Lung (tissue), 12 donors: ENCODE results near the gene MAP2K5. TPM values are rescaled to one million over a fixed set of nuclear protein-coding genes. Genes with fewer than 3 reads are reported as not detected.

Experiments used
- ATAC-seq: fragments of 200-7000 bp; cut with Tn5 transposase; one replicate; pipeline ENCODE4 v1.9.1; 2020; ENCODE audit warnings: moderate number of reproducible peaks; ENCODE audit not compliant: insufficient read depth, low FRiP score
- DNase-seq, 3 donors: peaks; one replicate each; pipeline ENCODE4 v3.0.0-alpha.2; 2013 to 2017
- H3K27ac ChIP-seq, 2 donors: one replicate each; pipeline ENCODE4 v1.5.1; 2013; ENCODE audit warnings: mild to moderate bottlenecking in 2 of 2, moderate library complexity in 2 of 2, control low read depth in 1 of 2, inconsistent platforms in 1 of 2, low read depth in 1 of 2, low read length in 1 of 2
- H3K27me3 ChIP-seq, 3 donors: one replicate each; pipeline ENCODE4 v1.5.1; 2013; ENCODE audit warnings: low read length in 2 of 3; ENCODE audit not compliant: control insufficient read depth in 3 of 3, insufficient read depth in 3 of 3
- H3K36me3 ChIP-seq, 4 donors: one replicate each; pipeline ENCODE4 v1.5.1; 2013; ENCODE audit warnings: low read length in 4 of 4, mild to moderate bottlenecking in 1 of 4, moderate library complexity in 1 of 4; ENCODE audit not compliant: control insufficient read depth in 4 of 4, insufficient read depth in 4 of 4
- H3K4me1 ChIP-seq, 5 donors: one replicate each; pipeline ENCODE4 v1.5.1; 2013; ENCODE audit warnings: low read length in 5 of 5, mild to moderate bottlenecking in 2 of 5, moderate library complexity in 1 of 5; ENCODE audit not compliant: control insufficient read depth in 5 of 5, insufficient read depth in 5 of 5
- H3K4me3 ChIP-seq: one replicate; pipeline ENCODE4 v1.5.1; 2013; ENCODE audit warnings: mild to moderate bottlenecking, control low read depth, moderate library complexity
- H3K9ac ChIP-seq, 2 donors: one replicate each; pipeline ENCODE4 v1.5.1; 2013; ENCODE audit warnings: low read length in 2 of 2, control low read depth in 1 of 2; ENCODE audit not compliant: insufficient read depth in 1 of 2
- H3K9me3 ChIP-seq, 4 donors: one replicate each; pipeline ENCODE4 v1.5.1; 2013; ENCODE audit warnings: low read length in 3 of 4, mild to moderate bottlenecking in 1 of 4, moderate library complexity in 1 of 4; ENCODE audit not compliant: control insufficient read depth in 4 of 4, insufficient read depth in 3 of 4
- CTCF ChIP-seq: IDR thresholded peaks from 2 replicates; pipeline ENCODE4 v1.5.1; 2012; ENCODE audit warnings: mild to moderate bottlenecking; ENCODE audit errors: control extremely low read depth, extremely low read depth
- WGBS, 2 donors: extraction: QIAGEN DNeasy Blood & Tissue Kit; methylation state at CpG; one replicate each; pipeline ENCODE4 v1.1.7; 2013; 5-methylcytosine and 5-hydroxymethylcytosine counted together
- polyA plus RNA-seq, 2 donors: library from polyadenylated mRNA; stranded (reverse); fragments of 200-250 nt; gene quantifications; one replicate each; pipeline ENCODE4 v1.2.1, GENCODE V29; 2013
- total RNA-seq, 2 donors: library from RNA; depleted of rRNA in 1 of 2; stranded (reverse); fragments of >200 nt in 1 of 2; gene quantifications; one replicate each; pipeline ENCODE4 v1.2.1, GENCODE V29; 2014 to 2021
- donor health status: control.
- donor health status: control.
- donor health status: Bipolar disorder and iron deficiency.
- donor health status: healthy.
- donor health status: DM: yes; HTN: yes; CAD: no.

Gene MAP2K5
- total and polyA plus RNA-seq, 4 donors: 6.3 to 19.1 (median 12.4) TPM

- no peaks in the 10 kb centered on the region for H3K27me3 ChIP-seq
- TF ChIP-seq CTCF: no peak
- H3K4me1 ChIP-seq: peaks cover 0 to 3% (median 0%) of the 10 kb centered on the region in 5 donors
- H3K36me3 ChIP-seq: peaks cover 0 to 13% (median 1%) of the 10 kb centered on the region in 4 donors
- no peak overlapping the region for H3K9ac ChIP-seq
- H3K27ac ChIP-seq: no peak overlapping the region
- 93 to 96% methylated on average over 3 of the region's 3 CpGs for WGBS, 2 donors
- H3K4me3 ChIP-seq: no peak overlapping the region
- ATAC-seq (no peak), DNase-seq (no peak)
- H3K9me3 ChIP-seq: no peaks in the 10 kb centered on the region
Measured at GRCh38 chr15:67803299-67803698, 260.8 kb downstream of the MAP2K5 start.

- Histone ChIP-seq H3K4me1 (peaks cover 0 to 3% (median 0%) of the 10 kb centered on the region in 5 donors), H3K9ac (no peak overlapping the region), H3K4me3 (no peak overlapping the region), H3K9me3 (no peaks in the 10 kb centered on the region), H3K36me3 (peaks cover 0 to 13% (median 1%) of the 10 kb centered on the region in 4 donors), H3K27me3 (no peaks in the 10 kb centered on the region), H3K27ac (no peak overlapping the region)
- ATAC-seq: no peak
- TF ChIP-seq CTCF: no peak
- 81 to 82% methylated on average over 27 of the region's 27 CpGs for WGBS, 2 donors
- no peak for DNase-seq
Measured at GRCh38 chr15:67803996-67804843, 261.7 kb downstream of the MAP2K5 start.

GRCh38 chr15:67805008-67805665, 262.6 kb downstream of the MAP2K5 start:
- ATAC-seq (no peak), DNase-seq (no peak)
- H3K4me1 ChIP-seq: peaks cover 0 to 3% (median 0%) of the 10 kb centered on the region in 5 donors
- no peak for TF ChIP-seq CTCF
- peaks cover 0 to 13% (median 1%) of the 10 kb centered on the region in 4 donors for H3K36me3 ChIP-seq
- no peak overlapping the region for H3K9ac ChIP-seq
- H3K27me3 ChIP-seq: no peaks in the 10 kb centered on the region
- H3K4me3 ChIP-seq: no peak overlapping the region
- H3K9me3 ChIP-seq: no peaks in the 10 kb centered on the region
- H3K27ac ChIP-seq: no peak overlapping the region
- 87 to 89% methylated on average over 17 of the region's 17 CpGs for WGBS, 2 donors
